Glutamatergic neuron (in vitro differentiated cells): ENCODE measurements around the gene PTPRG. TPM values are rescaled to one million over a fixed set of nuclear protein-coding genes. Genes with fewer than 3 reads are reported as not detected.
A peak's percentile ranks its signal among the peaks of the same experiment; 100 is the strongest.

Experiments used
- DNase-seq: peaks from one replicate; pipeline ENCODE4 v3.0.0; 2022
- H3K27ac Mint-ChIP-seq: one replicate; pipeline ENCODE4 v1.8.0; 2020; ENCODE audit warnings: mild to moderate bottlenecking, mixed read lengths, inconsistent platforms; ENCODE audit not compliant: unreplicated experiment
- H3K27me3 Mint-ChIP-seq: one replicate; pipeline ENCODE4 v1.8.0; 2020; ENCODE audit warnings: mild to moderate bottlenecking, moderate library complexity, mixed read lengths, inconsistent platforms; ENCODE audit not compliant: unreplicated experiment
- H3K36me3 Mint-ChIP-seq: one replicate; pipeline ENCODE4 v1.8.0; 2020; ENCODE audit warnings: mild to moderate bottlenecking, mixed read lengths, inconsistent platforms; ENCODE audit not compliant: unreplicated experiment
- H3K4me1 Mint-ChIP-seq: one replicate; pipeline ENCODE4 v1.8.0; 2020; ENCODE audit warnings: mild to moderate bottlenecking, low read depth, mixed read lengths, inconsistent platforms; ENCODE audit not compliant: unreplicated experiment
- H3K4me3 Mint-ChIP-seq: one replicate; pipeline ENCODE4 v1.8.0; 2020; ENCODE audit warnings: mild to moderate bottlenecking, mixed read lengths, inconsistent platforms; ENCODE audit not compliant: unreplicated experiment
- H3K9me3 Mint-ChIP-seq: one replicate; pipeline ENCODE4 v1.8.0; 2020; ENCODE audit warnings: mild to moderate bottlenecking, moderate library complexity, mixed read lengths, inconsistent platforms; ENCODE audit not compliant: unreplicated experiment
- total RNA-seq: library from RNA; stranded (reverse); fragmentation: NEBNext Ultra II Directional; extraction: Animal tissue kit (Norgen Biotek cat#: 25700); gene quantifications from one replicate; pipeline ENCODE4 v1.2.1, GENCODE V29; 2021; ENCODE audit not compliant: unreplicated experiment
- TF ChIP-seq, protein P1 (sequence below): fragments of 200-600 bp; sonication (generic); IDR thresholded peaks from one replicate; pipeline ENCODE4 v1.5.0; 2021; ENCODE audit not compliant: partially characterized antibody, unreplicated experiment

The PTPRG gene
- total RNA-seq, 1 donor from 2014 or later, result 52.1 TPM

DNA sequence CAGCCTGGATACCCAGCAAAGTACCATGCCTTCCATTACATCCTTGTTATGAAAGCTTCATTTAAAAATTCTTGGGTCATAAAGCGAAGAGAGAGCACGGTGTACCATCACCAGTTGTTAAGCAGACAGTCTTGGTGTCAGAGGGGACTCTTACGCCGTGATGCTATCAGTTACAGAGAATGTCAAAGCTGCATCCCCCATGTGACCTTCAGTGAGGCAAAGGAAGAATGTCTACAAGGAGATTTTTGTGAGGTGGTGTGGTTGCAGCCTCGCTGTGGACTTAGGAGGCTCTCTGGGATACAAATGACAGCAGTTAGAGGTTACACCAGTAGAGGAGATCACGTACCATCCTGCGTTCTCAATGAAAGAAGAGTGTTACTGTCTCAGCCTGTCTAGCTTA is 533.7 kb downstream of the PTPRG start:
- H3K36me3 Mint-ChIP-seq, result no peaks in the 10 kb centered on the region
- H3K27me3 Mint-ChIP-seq, result peaks cover 1% of the 10 kb centered on the region
- DNase-seq, result no peak

DNA sequence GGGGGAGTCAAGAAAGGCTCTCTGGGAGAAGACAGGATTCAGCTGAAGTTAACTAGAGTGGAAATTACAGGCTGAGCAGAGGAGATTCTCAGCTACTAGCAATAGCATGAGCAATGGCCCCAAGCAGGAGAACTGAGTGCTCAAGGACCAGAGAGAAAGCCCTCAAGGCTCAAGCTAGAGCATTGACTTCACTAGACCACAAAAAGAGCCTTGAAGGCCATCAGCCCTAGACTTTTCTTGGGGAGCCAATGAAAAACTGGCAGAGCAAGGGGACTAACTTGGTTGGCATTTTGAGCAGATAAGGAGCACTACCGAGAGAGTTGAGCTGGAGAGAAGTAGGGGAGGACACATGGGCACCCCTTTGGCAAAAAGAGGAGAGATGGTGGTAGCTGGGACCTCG is 534.4 kb downstream of the PTPRG start:
- Mint-ChIP-seq H3K9me3 (no peaks in the 10 kb centered on the region), H3K27me3 (peaks cover 1% of the 10 kb centered on the region), H3K4me1 (peaks cover 10% of the 10 kb centered on the region), H3K36me3 (no peaks in the 10 kb centered on the region), H3K27ac (peak overlapping the region; percentile 34), H3K4me3 (no peak overlapping the region)
- DNase-seq, result no peak
- TF ChIP-seq, protein P1, sequence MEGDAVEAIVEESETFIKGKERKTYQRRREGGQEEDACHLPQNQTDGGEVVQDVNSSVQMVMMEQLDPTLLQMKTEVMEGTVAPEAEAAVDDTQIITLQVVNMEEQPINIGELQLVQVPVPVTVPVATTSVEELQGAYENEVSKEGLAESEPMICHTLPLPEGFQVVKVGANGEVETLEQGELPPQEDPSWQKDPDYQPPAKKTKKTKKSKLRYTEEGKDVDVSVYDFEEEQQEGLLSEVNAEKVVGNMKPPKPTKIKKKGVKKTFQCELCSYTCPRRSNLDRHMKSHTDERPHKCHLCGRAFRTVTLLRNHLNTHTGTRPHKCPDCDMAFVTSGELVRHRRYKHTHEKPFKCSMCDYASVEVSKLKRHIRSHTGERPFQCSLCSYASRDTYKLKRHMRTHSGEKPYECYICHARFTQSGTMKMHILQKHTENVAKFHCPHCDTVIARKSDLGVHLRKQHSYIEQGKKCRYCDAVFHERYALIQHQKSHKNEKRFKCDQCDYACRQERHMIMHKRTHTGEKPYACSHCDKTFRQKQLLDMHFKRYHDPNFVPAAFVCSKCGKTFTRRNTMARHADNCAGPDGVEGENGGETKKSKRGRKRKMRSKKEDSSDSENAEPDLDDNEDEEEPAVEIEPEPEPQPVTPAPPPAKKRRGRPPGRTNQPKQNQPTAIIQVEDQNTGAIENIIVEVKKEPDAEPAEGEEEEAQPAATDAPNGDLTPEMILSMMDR, result no peak

More for the DNA sequence above, 533.7 kb downstream of the PTPRG start:
- TF ChIP-seq, protein P1, result no peak
- H3K9me3 Mint-ChIP-seq, result no peaks in the 10 kb centered on the region
- H3K27ac Mint-ChIP-seq, result no peak overlapping the region
- H3K4me1 Mint-ChIP-seq, result peaks cover 8% of the 10 kb centered on the region
- no peak overlapping the region for H3K4me3 Mint-ChIP-seq

DNA sequence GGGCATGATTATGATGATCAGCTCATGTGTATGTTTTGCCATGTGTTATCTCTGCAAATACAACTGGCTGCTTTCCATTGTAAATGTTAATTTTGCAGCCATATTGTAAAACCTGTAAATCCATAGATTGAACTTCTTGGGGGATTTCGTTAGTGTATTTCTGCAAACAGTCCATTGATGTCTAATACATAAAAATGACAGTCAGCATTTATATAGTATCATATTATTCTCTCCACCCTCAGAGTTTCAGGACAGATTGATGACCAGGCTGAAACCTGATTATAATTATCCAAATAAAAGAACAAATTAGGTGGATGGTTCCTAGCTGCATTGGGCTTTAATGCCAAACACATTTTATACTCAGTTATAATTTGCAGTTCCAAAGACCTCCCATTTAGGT is 535.1 kb downstream of the PTPRG start:
- TF ChIP-seq, protein P1, result no peak
- H3K4me3 Mint-ChIP-seq, result no peak overlapping the region
- H3K27me3 Mint-ChIP-seq, result peaks cover 1% of the 10 kb centered on the region
- no peak overlapping the region for H3K27ac Mint-ChIP-seq
- no peak for DNase-seq
- H3K4me1 Mint-ChIP-seq, result peaks cover 10% of the 10 kb centered on the region
- no peaks in the 10 kb centered on the region for H3K36me3 Mint-ChIP-seq
- no peaks in the 10 kb centered on the region for H3K9me3 Mint-ChIP-seq

DNA sequence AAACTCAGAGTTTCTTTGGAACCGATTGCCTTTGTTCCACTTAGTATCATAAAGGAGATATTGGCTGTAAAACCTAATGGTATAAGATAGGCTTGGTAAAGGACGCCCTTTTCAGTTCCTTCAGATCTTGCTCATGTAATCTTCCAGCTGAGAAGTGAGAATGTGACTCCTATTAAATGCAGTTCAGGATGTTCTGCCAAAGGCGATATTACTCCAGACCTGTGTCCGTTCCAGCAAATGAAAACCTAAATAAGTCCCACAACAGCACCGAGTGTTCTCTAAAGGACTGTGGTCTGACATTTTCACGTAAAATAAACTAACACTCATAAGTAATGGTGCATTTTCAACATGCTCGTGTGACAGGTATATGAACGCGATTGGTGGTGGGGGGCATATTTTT is 535.8 kb downstream of the PTPRG start:
- Mint-ChIP-seq H3K27me3 (peaks cover 1% of the 10 kb centered on the region), H3K4me3 (no peak overlapping the region), H3K9me3 (no peaks in the 10 kb centered on the region), H3K36me3 (no peaks in the 10 kb centered on the region), H3K4me1 (peaks cover 10% of the 10 kb centered on the region), H3K27ac (no peak overlapping the region)
- DNase-seq, result no peak
- TF ChIP-seq, protein P1, result no peak

DNA sequence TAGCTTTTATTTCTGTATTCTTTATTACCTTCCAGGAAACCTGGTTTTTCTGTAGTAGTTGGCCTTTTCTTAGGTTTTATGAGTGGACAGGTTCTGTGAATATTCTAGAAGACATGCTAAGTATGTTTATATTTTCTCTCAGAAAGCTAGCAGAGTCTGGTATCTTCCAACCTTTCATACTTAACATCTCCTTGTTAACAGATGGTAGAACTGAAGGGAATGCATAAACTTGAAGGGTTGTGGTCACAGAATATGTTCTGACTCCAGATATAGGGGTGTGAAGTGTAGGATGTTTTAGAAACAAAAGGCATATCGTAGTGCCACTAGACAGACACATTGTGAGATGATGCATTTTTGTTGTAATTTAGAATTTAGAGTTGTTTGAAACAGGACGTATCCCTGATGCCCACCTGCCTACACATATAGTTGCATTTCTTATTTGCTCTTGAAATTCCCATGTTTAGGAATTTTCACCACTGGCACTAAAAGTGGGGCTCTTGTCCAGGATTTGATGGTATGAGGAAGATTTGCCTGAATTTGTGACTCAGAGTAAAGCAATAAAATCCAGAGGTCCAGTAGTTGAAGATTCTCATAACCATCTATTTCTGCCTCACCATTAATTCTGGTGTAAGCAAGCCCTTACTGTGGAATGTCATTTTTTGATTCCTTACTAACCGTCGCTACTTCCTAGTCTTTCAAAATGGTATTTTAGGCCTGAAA is 537.4 kb downstream of the PTPRG start:
- Mint-ChIP-seq H3K4me3 (no peak overlapping the region), H3K27ac (no peak overlapping the region), H3K27me3 (peaks cover 1% of the 10 kb centered on the region), H3K9me3 (no peaks in the 10 kb centered on the region), H3K4me1 (peaks cover 12% of the 10 kb centered on the region), H3K36me3 (no peaks in the 10 kb centered on the region)
- TF ChIP-seq, protein P1, result no peak
- no peak for DNase-seq
